Body of pancreas (tissue), 4 donors: ENCODE results near the gene LCK.

Experiments used
- CTCF ChIP-seq, 7 experiments: fragments of 450-650 bp in 4 of 7; fragments of 200-600 bp in 3 of 7; sonication (generic) in 3 of 7; IDR thresholded peaks; one replicate each; pipeline ENCODE4 v1.5.1; 2016 to 2019; ENCODE audit warnings: antibody characterized with exemption in 7 of 7
- POLR2A ChIP-seq, 3 donors: fragments of 450-650 bp; IDR thresholded peaks; one replicate each; pipeline ENCODE4 v1.6.1; 2016; ENCODE audit warnings: antibody characterized with exemption in 3 of 3, mild to moderate bottlenecking in 2 of 3

- TF ChIP-seq CTCF (IDR thresholded peaks at IDR 0.05) = no peak
- TF ChIP-seq POLR2A (IDR thresholded peaks at IDR 0.05) = no peak
These were observed 35.7 kb downstream of the LCK start for GRCh38 chr1:32286763-32287162.
